HG03571 (cell line): ENCODE data around the gene NR4A2.
"Not testable (repeated sequence)": the region's sequence is repeated elsewhere in the genome, so short reads cannot be mapped to it uniquely, and the experiment has no call there.

Experiments
- ATAC-seq: cut with Tn5 transposase; IDR thresholded peaks from one replicate; pipeline ENCODE4 v1.9.1; 2021; ENCODE audit not compliant: unreplicated experiment

Gene NR4A2

GRCh38 chr2:156322051-156322685 is 10.4 kb downstream of the NR4A2 start:
- peak; percentile 69 for ATAC-seq

GRCh38 chr2:156321243-156321904 is 11.1 kb downstream of the NR4A2 start:
- ATAC-seq: no peak

- ATAC-seq: no peak
These were observed 11.9 kb downstream of the NR4A2 start for GRCh38 chr2:156320486-156321098.

GRCh38 chr2:156319811-156320485 is 12.6 kb downstream of the NR4A2 start:
- ATAC-seq: no peak

- ATAC-seq: no peak
These were observed 14.9 kb downstream of the NR4A2 start for GRCh38 chr2:156317631-156318030.

GRCh38 chr2:156311976-156312375 is 20.5 kb downstream of the NR4A2 start:
- no peak for ATAC-seq

- ATAC-seq: no peak
These were observed 21.7 kb downstream of the NR4A2 start for GRCh38 chr2:156310773-156311172.

GRCh38 chr2:156309917-156310316 is 22.6 kb downstream of the NR4A2 start:
- no peak for ATAC-seq

- ATAC-seq: peak; percentile 74
These were observed 23.4 kb downstream of the NR4A2 start for GRCh38 chr2:156309167-156309566.

- no peak for ATAC-seq
These were observed 25.7 kb downstream of the NR4A2 start for GRCh38 chr2:156306821-156307220.

GRCh38 chr2:156305121-156305520 is 27.4 kb downstream of the NR4A2 start:
- no peak for ATAC-seq

- ATAC-seq: no peak
These were observed 32.2 kb downstream of the NR4A2 start for GRCh38 chr2:156300337-156300736.

- no peak for ATAC-seq
These were observed 37.5 kb downstream of the NR4A2 start for GRCh38 chr2:156294945-156295580.

- not testable (repeated sequence) for ATAC-seq
These were observed 39.1 kb downstream of the NR4A2 start for GRCh38 chr2:156293382-156293781.

GRCh38 chr2:156279446-156280150 is 52.9 kb downstream of the NR4A2 start:
- ATAC-seq: no peak
